ENCODE data around the gene ZBTB6. TPM values are rescaled to one million over a fixed set of nuclear protein-coding genes. Genes with fewer than 3 reads are reported as not detected.

The ZBTB6 gene
- total and polyA plus RNA-seq, 2 donors (not counting 1 experiment from before 2014, with no cell fraction given), result 8.5 to 16.3 TPM

- Histone ChIP-seq H3K4me1 (ENCODE audit: control insufficient read depth, extremely low read depth, insufficient read depth, low read length) (no peaks in the 10 kb centered on the region), H3K9me3 (ENCODE audit: control insufficient read depth, insufficient read depth, low read depth, low read length) (no peaks in the 10 kb centered on the region), H4K20me1 (ENCODE audit: control insufficient read depth, extremely low read depth, insufficient read depth, low read length) (no peaks in the 10 kb centered on the region), H3K4me2 (ENCODE audit: extremely low read depth, insufficient read depth, low read length) (peak overlapping the region; percentile 27), H3K4me3 (replicated peaks in 1 of 4; ENCODE audit: control extremely low read depth in 1 of 4, insufficient read depth in 1 of 4, low read depth in 3 of 4, low read length in 4 of 4) (no peak overlapping the region), H3K27me3 (ENCODE audit: control insufficient read depth, insufficient read depth, low read length) (no peaks in the 10 kb centered on the region), H2AFZ (ENCODE audit: low read length) (no peak overlapping the region), H3K36me3 (ENCODE audit: control insufficient read depth, insufficient read depth, low read length) (no peaks in the 10 kb centered on the region), H3K79me2 (ENCODE audit: control insufficient read depth, insufficient read depth, low read length) (peaks cover 36% of the 10 kb centered on the region), H3K27ac (ENCODE audit: insufficient read depth, low read length) (no peak overlapping the region), H3K9ac (ENCODE audit: insufficient read depth, low read length) (no peak overlapping the region)
- TF ChIP-seq EZH2 (IDR thresholded peaks at IDR 0.05; ENCODE audit: low read length, missing control alignments), result no peak
- no peak for TF ChIP-seq CTCF (conservative IDR thresholded peaks at IDR 0.05 in 1 of 2, IDR thresholded peaks at IDR 0.05 in 1 of 2; ENCODE audit: low read depth in 1 of 2, low read length in 2 of 2)
- DNase-seq (ENCODE audit: low read depth in 2 of 2), result peak; percentile 48 to 76
These were observed 41.1 kb upstream of the ZBTB6 start for GRCh38 chr9:122954253-122954691.

DNA sequence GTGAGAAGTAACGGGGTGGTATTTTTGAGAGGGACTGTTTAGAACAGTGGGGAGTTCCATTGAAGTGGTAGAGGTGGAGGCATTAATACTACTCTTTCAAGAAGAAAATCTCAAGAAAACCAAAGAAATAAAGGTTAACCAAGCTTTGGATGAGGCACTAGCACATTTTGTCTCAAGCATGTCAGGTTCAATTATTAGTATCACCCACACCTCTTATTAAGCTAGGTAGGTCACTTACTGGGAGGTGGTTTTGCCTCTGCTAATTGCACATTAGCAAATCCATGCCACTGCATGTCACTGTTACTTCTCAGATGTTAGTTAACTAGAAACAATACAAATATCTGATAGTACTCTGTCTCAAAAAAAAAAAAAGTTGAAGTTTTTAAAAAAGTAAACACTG, 37.9 kb upstream of the ZBTB6 start:
- TF ChIP-seq CTCF (conservative IDR thresholded peaks at IDR 0.05 in 1 of 2, IDR thresholded peaks at IDR 0.05 in 1 of 2; ENCODE audit: low read depth in 1 of 2, low read length in 2 of 2) (no peak), EZH2 (IDR thresholded peaks at IDR 0.05; ENCODE audit: low read length, missing control alignments) (no peak)
- Histone ChIP-seq H3K4me2 (ENCODE audit: extremely low read depth, insufficient read depth, low read length) (no peak overlapping the region), H3K4me1 (ENCODE audit: control insufficient read depth, extremely low read depth, insufficient read depth, low read length) (peaks cover 2% of the 10 kb centered on the region), H3K9me3 (ENCODE audit: control insufficient read depth, insufficient read depth, low read depth, low read length) (no peaks in the 10 kb centered on the region), H3K27me3 (ENCODE audit: control insufficient read depth, insufficient read depth, low read length) (no peaks in the 10 kb centered on the region), H3K9ac (ENCODE audit: insufficient read depth, low read length) (no peak overlapping the region), H3K36me3 (ENCODE audit: control insufficient read depth, insufficient read depth, low read length) (no peaks in the 10 kb centered on the region), H3K27ac (ENCODE audit: insufficient read depth, low read length) (no peak overlapping the region), H4K20me1 (ENCODE audit: control insufficient read depth, extremely low read depth, insufficient read depth, low read length) (peaks cover 3% of the 10 kb centered on the region), H3K79me2 (ENCODE audit: control insufficient read depth, insufficient read depth, low read length) (peaks cover 59% of the 10 kb centered on the region), H3K4me3 (replicated peaks in 1 of 4; ENCODE audit: control extremely low read depth in 1 of 4, insufficient read depth in 1 of 4, low read depth in 3 of 4, low read length in 4 of 4) (no peak overlapping the region), H2AFZ (ENCODE audit: low read length) (no peak overlapping the region)
- no peak for DNase-seq (ENCODE audit: low read depth in 2 of 2)

- H3K79me2 ChIP-seq (ENCODE audit: control insufficient read depth, insufficient read depth, low read length), result peaks cover 59% of the 10 kb centered on the region
- peaks cover 2% of the 10 kb centered on the region for H3K4me1 ChIP-seq (ENCODE audit: control insufficient read depth, extremely low read depth, insufficient read depth, low read length)
- H3K27ac ChIP-seq (ENCODE audit: insufficient read depth, low read length), result no peak overlapping the region
- peaks cover 3% of the 10 kb centered on the region for H4K20me1 ChIP-seq (ENCODE audit: control insufficient read depth, extremely low read depth, insufficient read depth, low read length)
- no peak overlapping the region for H3K4me3 ChIP-seq (replicated peaks in 1 of 4; ENCODE audit: control extremely low read depth in 1 of 4, insufficient read depth in 1 of 4, low read depth in 3 of 4, low read length in 4 of 4)
- no peak for DNase-seq (ENCODE audit: low read depth in 2 of 2)
- H3K9ac ChIP-seq (ENCODE audit: insufficient read depth, low read length), result no peak overlapping the region
- H3K4me2 ChIP-seq (ENCODE audit: extremely low read depth, insufficient read depth, low read length), result no peak overlapping the region
- H3K27me3 ChIP-seq (ENCODE audit: control insufficient read depth, insufficient read depth, low read length), result no peaks in the 10 kb centered on the region
- no peaks in the 10 kb centered on the region for H3K9me3 ChIP-seq (ENCODE audit: control insufficient read depth, insufficient read depth, low read depth, low read length)
- TF ChIP-seq CTCF (conservative IDR thresholded peaks at IDR 0.05 in 1 of 2, IDR thresholded peaks at IDR 0.05 in 1 of 2; ENCODE audit: low read depth in 1 of 2, low read length in 2 of 2), result no peak
- TF ChIP-seq EZH2 (IDR thresholded peaks at IDR 0.05; ENCODE audit: low read length, missing control alignments), result no peak
- no peaks in the 10 kb centered on the region for H3K36me3 ChIP-seq (ENCODE audit: control insufficient read depth, insufficient read depth, low read length)
- H2AFZ ChIP-seq (ENCODE audit: low read length), result no peak overlapping the region
These were observed 37.1 kb upstream of the ZBTB6 start for GRCh38 chr9:122950263-122950662.
